DND-41 (cell line): ENCODE measurements around the gene ZNF791.

Source experiments
- CTCF ChIP-seq: IDR thresholded peaks from 2 replicates; pipeline ENCODE4 v1.5.1; 2012; ENCODE audit warnings: borderline replicate concordance, low read length, moderate library complexity, mild to moderate bottlenecking; ENCODE audit not compliant: poor library complexity, severe bottlenecking; ENCODE audit errors: extremely low read depth
- EZH2 ChIP-seq: IDR thresholded peaks from 3 replicates; pipeline ENCODE4 v1.6.1; 2012; ENCODE audit warnings: borderline replicate concordance, low read depth, mild to moderate bottlenecking, moderate library complexity, low read length, inconsistent platforms; ENCODE audit not compliant: severe bottlenecking

- TF ChIP-seq EZH2 (no peak), CTCF (no peak)
Observed at GRCh38 chr19:12642506-12642905, 31.8 kb downstream of the ZNF791 start.
